ENCODE measurements around the gene SHANK3. TPM values are rescaled to one million over a fixed set of nuclear protein-coding genes. Genes with fewer than 3 reads are reported as not detected.

The SHANK3 gene
- total and polyA plus RNA-seq, 2 experiments from 2014 or later = 0.10 to 0.97 TPM

GRCh38 chr22:50705851-50706351 lies 33.3 kb downstream of the SHANK3 start:
- Histone ChIP-seq H3K9me3 (ENCODE audit: low read depth) (no peaks in the 10 kb centered on the region), H3K27ac (no peak overlapping the region), H3K9me2 (ENCODE audit: insufficient read depth) (no peaks in the 10 kb centered on the region), H3K4me1 (ENCODE audit: insufficient read depth) (no peaks in the 10 kb centered on the region), H3F3A (ENCODE audit: insufficient read depth) (no peaks in the 10 kb centered on the region), H3K36me3 (ENCODE audit: low read depth) (no peaks in the 10 kb centered on the region), H3K27me3 (replicated peaks; ENCODE audit: insufficient read depth) (no peaks in the 10 kb centered on the region), H3K9ac (no peak overlapping the region), H3K4me2 (ENCODE audit: unreplicated experiment) (no peak overlapping the region), H3K79me2 (ENCODE audit: insufficient read depth) (no peaks in the 10 kb centered on the region), H3K4me3 (no peak overlapping the region), H4K20me1 (ENCODE audit: insufficient read depth) (no peaks in the 10 kb centered on the region), H2AFZ (no peak overlapping the region)
- in situ Hi-C loops (cut with MboI) = no loop called here
- DNase-seq = no peak
- no peak for TF ChIP-seq EZH2phosphoT487 (IDR thresholded peaks at IDR 0.05; ENCODE audit: insufficient read depth, low read depth)
- no peak for TF ChIP-seq EZH2 (IDR thresholded peaks at IDR 0.05; ENCODE audit: insufficient read depth, poor library complexity, severe bottlenecking)
- WGBS, 2 experiments (ENCODE audit: low coverage in 1 of 2, low lambda C conversion rate in 2 of 2, missing lambda C conversion rate in 2 of 2) = 86 to 91% methylated on average over 23 to 27 of the region's 27 CpGs

- no peaks in the 10 kb centered on the region for H3K27me3 ChIP-seq (replicated peaks; ENCODE audit: insufficient read depth)
- DNase-seq = no peak
- H3K36me3 ChIP-seq (ENCODE audit: low read depth) = no peaks in the 10 kb centered on the region
- 96 to 100% methylated on average over 12 to 14 of the region's 14 CpGs for WGBS, 2 experiments (ENCODE audit: low coverage in 1 of 2, low lambda C conversion rate in 2 of 2, missing lambda C conversion rate in 2 of 2)
- no peak overlapping the region for H3K27ac ChIP-seq
- H3K79me2 ChIP-seq (ENCODE audit: insufficient read depth) = no peaks in the 10 kb centered on the region
- no peaks in the 10 kb centered on the region for H3F3A ChIP-seq (ENCODE audit: insufficient read depth)
- no peaks in the 10 kb centered on the region for H3K4me1 ChIP-seq (ENCODE audit: insufficient read depth)
- in situ Hi-C loops (cut with MboI) = no loop called here
- TF ChIP-seq EZH2phosphoT487 (IDR thresholded peaks at IDR 0.05; ENCODE audit: insufficient read depth, low read depth) (no peak), EZH2 (IDR thresholded peaks at IDR 0.05; ENCODE audit: insufficient read depth, poor library complexity, severe bottlenecking) (no peak)
- no peak overlapping the region for H3K4me3 ChIP-seq
- no peaks in the 10 kb centered on the region for H3K9me2 ChIP-seq (ENCODE audit: insufficient read depth)
- no peak overlapping the region for H3K4me2 ChIP-seq (ENCODE audit: unreplicated experiment)
- no peaks in the 10 kb centered on the region for H3K9me3 ChIP-seq (ENCODE audit: low read depth)
- H3K9ac ChIP-seq = no peak overlapping the region
- H4K20me1 ChIP-seq (ENCODE audit: insufficient read depth) = no peaks in the 10 kb centered on the region
- no peak overlapping the region for H2AFZ ChIP-seq
Measured at GRCh38 chr22:50706481-50707125, 34.0 kb downstream of the SHANK3 start.

- Histone ChIP-seq H2AFZ (no peak overlapping the region), H3F3A (ENCODE audit: insufficient read depth) (no peaks in the 10 kb centered on the region), H3K36me3 (ENCODE audit: low read depth) (no peaks in the 10 kb centered on the region), H3K27me3 (replicated peaks; ENCODE audit: insufficient read depth) (no peaks in the 10 kb centered on the region), H3K9me2 (ENCODE audit: insufficient read depth) (no peaks in the 10 kb centered on the region), H4K20me1 (ENCODE audit: insufficient read depth) (no peaks in the 10 kb centered on the region), H3K79me2 (ENCODE audit: insufficient read depth) (no peaks in the 10 kb centered on the region), H3K4me3 (no peak overlapping the region), H3K4me2 (ENCODE audit: unreplicated experiment) (no peak overlapping the region), H3K27ac (no peak overlapping the region), H3K9me3 (ENCODE audit: low read depth) (no peaks in the 10 kb centered on the region), H3K4me1 (ENCODE audit: insufficient read depth) (no peaks in the 10 kb centered on the region), H3K9ac (no peak overlapping the region)
- 99% methylated on average over 3 of the region's 3 CpGs for WGBS, 2 experiments (ENCODE audit: low coverage in 1 of 2, low lambda C conversion rate in 2 of 2, missing lambda C conversion rate in 2 of 2)
- in situ Hi-C loops (cut with MboI) = no loop called here
- no peak for DNase-seq
- TF ChIP-seq EZH2 (IDR thresholded peaks at IDR 0.05; ENCODE audit: insufficient read depth, poor library complexity, severe bottlenecking) (no peak), EZH2phosphoT487 (IDR thresholded peaks at IDR 0.05; ENCODE audit: insufficient read depth, low read depth) (no peak)
Measured at GRCh38 chr22:50708474-50708873, 35.9 kb downstream of the SHANK3 start.

GRCh38 chr22:50708996-50709395 lies 36.4 kb downstream of the SHANK3 start:
- no peak for DNase-seq
- H3K27me3 ChIP-seq (replicated peaks; ENCODE audit: insufficient read depth) = no peaks in the 10 kb centered on the region
- no peaks in the 10 kb centered on the region for H3K79me2 ChIP-seq (ENCODE audit: insufficient read depth)
- H3K4me1 ChIP-seq (ENCODE audit: insufficient read depth) = no peaks in the 10 kb centered on the region
- no peak overlapping the region for H2AFZ ChIP-seq
- no peak overlapping the region for H3K27ac ChIP-seq
- no peak overlapping the region for H3K4me3 ChIP-seq
- no peaks in the 10 kb centered on the region for H3K36me3 ChIP-seq (ENCODE audit: low read depth)
- H3K4me2 ChIP-seq (ENCODE audit: unreplicated experiment) = no peak overlapping the region
- H3K9me3 ChIP-seq (ENCODE audit: low read depth) = no peaks in the 10 kb centered on the region
- H3F3A ChIP-seq (ENCODE audit: insufficient read depth) = no peaks in the 10 kb centered on the region
- H4K20me1 ChIP-seq (ENCODE audit: insufficient read depth) = no peaks in the 10 kb centered on the region
- no peaks in the 10 kb centered on the region for H3K9me2 ChIP-seq (ENCODE audit: insufficient read depth)
- H3K9ac ChIP-seq = no peak overlapping the region
- TF ChIP-seq EZH2 (IDR thresholded peaks at IDR 0.05; ENCODE audit: insufficient read depth, poor library complexity, severe bottlenecking) = no peak
- TF ChIP-seq EZH2phosphoT487 (IDR thresholded peaks at IDR 0.05; ENCODE audit: insufficient read depth, low read depth) = no peak
- 83 to 86% methylated on average over 6 of the region's 6 CpGs for WGBS, 2 experiments (ENCODE audit: low coverage in 1 of 2, low lambda C conversion rate in 2 of 2, missing lambda C conversion rate in 2 of 2)
- in situ Hi-C loops (cut with MboI) = no loop called here

Measured in GM23248 (cell line).